Mesendoderm (in vitro differentiated cells): ENCODE measurements around the gene PROM1.

ENCODE experiments used
- DNase-seq: peaks from one replicate; pipeline ENCODE4 v3.0.0; 2013
- H2AK5ac ChIP-seq: 2 replicates; pipeline ENCODE4 v1.6.1; 2013; ENCODE audit warnings: low read length, inconsistent platforms
- H2BK120ac ChIP-seq: 2 replicates; pipeline ENCODE4 v1.6.1; 2013; ENCODE audit warnings: low read depth, mild to moderate bottlenecking, low read length, moderate library complexity, mixed read lengths
- H2BK15ac ChIP-seq: replicated peaks from 2 replicates; pipeline ENCODE4 v1.6.1; 2013; ENCODE audit warnings: low read depth, mild to moderate bottlenecking, moderate library complexity
- H2BK5ac ChIP-seq: 2 replicates; pipeline ENCODE4 v1.6.1; 2013; ENCODE audit warnings: low read length, inconsistent platforms
- H3K18ac ChIP-seq: 2 replicates; pipeline ENCODE4 v1.6.1; 2013; ENCODE audit warnings: mild to moderate bottlenecking, low read length, mixed read lengths
- H3K23ac ChIP-seq: one replicate; pipeline ENCODE4 v1.6.1; 2013; ENCODE audit warnings: low read length
- H3K27ac ChIP-seq: 2 replicates; pipeline ENCODE4 v1.5.1; 2013; ENCODE audit warnings: low read depth, mild to moderate bottlenecking, inconsistent platforms, low read length, moderate library complexity
- H3K27me3 ChIP-seq: 2 replicates; pipeline ENCODE4 v1.6.1; 2013; ENCODE audit warnings: low read length, control low read depth, mild to moderate bottlenecking, inconsistent platforms; ENCODE audit not compliant: insufficient read depth, poor library complexity
- H3K36me3 ChIP-seq: 2 replicates; pipeline ENCODE4 v1.6.1; 2013; ENCODE audit warnings: low read length, inconsistent platforms; ENCODE audit not compliant: control insufficient read depth, insufficient read depth
- H3K4ac ChIP-seq: one replicate; pipeline ENCODE4 v1.6.1; 2013; ENCODE audit warnings: low read depth, mild to moderate bottlenecking, low read length, moderate library complexity
- H3K4me1 ChIP-seq: 2 replicates; pipeline ENCODE4 v1.6.1; 2013; ENCODE audit warnings: low read depth, low read length, inconsistent platforms; ENCODE audit not compliant: control insufficient read depth
- H3K4me2 ChIP-seq: 2 replicates; pipeline ENCODE4 v1.6.1; 2013; ENCODE audit warnings: low read length
- H3K4me3 ChIP-seq: 2 replicates; pipeline ENCODE4 v1.5.1; 2013; ENCODE audit warnings: mild to moderate bottlenecking, low read length
- H3K56ac ChIP-seq: one replicate; pipeline ENCODE4 v1.6.1; 2013; ENCODE audit warnings: low read length
- H3K79me1 ChIP-seq: 2 replicates; pipeline ENCODE4 v1.6.1; 2013; ENCODE audit warnings: low read length, inconsistent platforms
- H3K79me2 ChIP-seq: 2 replicates; pipeline ENCODE4 v1.6.1; 2013; ENCODE audit warnings: mild to moderate bottlenecking, low read length; ENCODE audit not compliant: control insufficient read depth, insufficient read depth
- H3K9ac ChIP-seq: 2 replicates; pipeline ENCODE4 v1.6.1; 2013; ENCODE audit warnings: low read length, inconsistent platforms
- H4K5ac ChIP-seq: one replicate; pipeline ENCODE4 v1.6.1; 2013; ENCODE audit warnings: low read length
- H4K8ac ChIP-seq: one replicate; pipeline ENCODE4 v1.6.1; 2013; ENCODE audit warnings: low read depth, mild to moderate bottlenecking, control low read depth, low read length, moderate library complexity
- WGBS: extraction: QIAGEN DNeasy Blood & Tissue Kit; methylation state at CpG from one replicate; pipeline ENCODE4 v1.1.7; 2013; ENCODE audit warnings: low lambda C conversion rate, missing lambda C conversion rate; ENCODE audit not compliant: insufficient coverage; ENCODE audit errors: extremely low coverage; 5-methylcytosine and 5-hydroxymethylcytosine counted together

PROM1 gene

GRCh38 chr4:16106956-16107355, 23.1 kb upstream of the PROM1 start:
- Histone ChIP-seq H3K9ac (no peak overlapping the region), H3K56ac (no peak overlapping the region), H3K18ac (no peak overlapping the region), H2BK5ac (no peak overlapping the region), H3K27ac (no peak overlapping the region), H3K4ac (no peak overlapping the region), H4K5ac (no peak overlapping the region), H3K4me3 (no peak overlapping the region), H2AK5ac (no peak overlapping the region), H2BK15ac (no peak overlapping the region), H3K36me3 (no peaks in the 10 kb centered on the region), H3K4me1 (no peaks in the 10 kb centered on the region), H3K4me2 (no peak overlapping the region), H3K79me2 (no peaks in the 10 kb centered on the region), H3K27me3 (no peaks in the 10 kb centered on the region), H3K23ac (no peak overlapping the region), H3K79me1 (no peaks in the 10 kb centered on the region), H4K8ac (no peak overlapping the region), H2BK120ac (no peak overlapping the region)
- WGBS: no CpG with 5 or more reads among the region's 6 CpGs
- DNase-seq: no peak

GRCh38 chr4:16104520-16104919, 20.7 kb upstream of the PROM1 start:
- Histone ChIP-seq H2AK5ac (no peak overlapping the region), H3K79me2 (no peaks in the 10 kb centered on the region), H3K79me1 (no peaks in the 10 kb centered on the region), H3K36me3 (no peaks in the 10 kb centered on the region), H4K8ac (no peak overlapping the region), H2BK15ac (no peak overlapping the region), H3K4me1 (no peaks in the 10 kb centered on the region), H3K27ac (no peak overlapping the region), H3K18ac (no peak overlapping the region), H3K4me3 (no peak overlapping the region), H3K56ac (no peak overlapping the region), H3K9ac (no peak overlapping the region), H3K4me2 (no peak overlapping the region), H3K27me3 (no peaks in the 10 kb centered on the region), H2BK120ac (no peak overlapping the region), H4K5ac (no peak overlapping the region), H3K23ac (no peak overlapping the region), H3K4ac (no peak overlapping the region), H2BK5ac (no peak overlapping the region)
- DNase-seq: no peak
- WGBS: no CpG with 5 or more reads among the region's 2 CpGs

GRCh38 chr4:16102356-16102755, 18.5 kb upstream of the PROM1 start:
- no peak for DNase-seq
- Histone ChIP-seq H3K36me3 (no peaks in the 10 kb centered on the region), H3K4me3 (no peak overlapping the region), H3K27ac (no peak overlapping the region), H4K8ac (no peak overlapping the region), H3K18ac (no peak overlapping the region), H2BK120ac (no peak overlapping the region), H3K56ac (no peak overlapping the region), H2BK5ac (no peak overlapping the region), H2AK5ac (no peak overlapping the region), H3K4me2 (no peak overlapping the region), H3K23ac (no peak overlapping the region), H3K79me1 (no peaks in the 10 kb centered on the region), H3K27me3 (no peaks in the 10 kb centered on the region), H2BK15ac (no peak overlapping the region), H3K4me1 (no peaks in the 10 kb centered on the region), H3K4ac (no peak overlapping the region), H4K5ac (no peak overlapping the region), H3K79me2 (no peaks in the 10 kb centered on the region), H3K9ac (no peak overlapping the region)
- no CpG with 5 or more reads among the region's 7 CpGs for WGBS

- Histone ChIP-seq H3K79me1 (no peaks in the 10 kb centered on the region), H3K9ac (no peak overlapping the region), H2AK5ac (no peak overlapping the region), H2BK5ac (no peak overlapping the region), H3K18ac (no peak overlapping the region), H3K36me3 (no peaks in the 10 kb centered on the region), H3K56ac (no peak overlapping the region), H4K8ac (no peak overlapping the region), H3K4me1 (no peaks in the 10 kb centered on the region), H2BK120ac (no peak overlapping the region), H3K79me2 (no peaks in the 10 kb centered on the region), H3K27me3 (no peaks in the 10 kb centered on the region), H2BK15ac (no peak overlapping the region), H3K4ac (no peak overlapping the region), H3K27ac (no peak overlapping the region), H3K4me3 (no peak overlapping the region), H4K5ac (no peak overlapping the region), H3K4me2 (no peak overlapping the region), H3K23ac (no peak overlapping the region)
- no peak for DNase-seq
- no CpG with 5 or more reads among the region's 1 CpG for WGBS
Observed at GRCh38 chr4:16100833-16101232, 17.0 kb upstream of the PROM1 start.

- no peaks in the 10 kb centered on the region for H3K79me1 ChIP-seq
- H2BK5ac ChIP-seq: no peak overlapping the region
- no peaks in the 10 kb centered on the region for H3K79me2 ChIP-seq
- H4K5ac ChIP-seq: no peak overlapping the region
- H2BK120ac ChIP-seq: no peak overlapping the region
- H3K36me3 ChIP-seq: no peaks in the 10 kb centered on the region
- no peak overlapping the region for H3K9ac ChIP-seq
- no peak overlapping the region for H3K23ac ChIP-seq
- peak; percentile 36 for DNase-seq
- no peak overlapping the region for H3K4ac ChIP-seq
- H3K27me3 ChIP-seq: no peaks in the 10 kb centered on the region
- no peak overlapping the region for H3K27ac ChIP-seq
- H2AK5ac ChIP-seq: no peak overlapping the region
- H3K56ac ChIP-seq: no peak overlapping the region
- no peaks in the 10 kb centered on the region for H3K4me1 ChIP-seq
- no CpG with 5 or more reads among the region's 4 CpGs for WGBS
- H3K4me3 ChIP-seq: no peak overlapping the region
- no peak overlapping the region for H4K8ac ChIP-seq
- no peak overlapping the region for H3K18ac ChIP-seq
- no peak overlapping the region for H3K4me2 ChIP-seq
- H2BK15ac ChIP-seq: no peak overlapping the region
Observed at GRCh38 chr4:16092682-16093319, 9.0 kb upstream of the PROM1 start.

GRCh38 chr4:16090096-16090705, 6.4 kb upstream of the PROM1 start:
- Histone ChIP-seq H3K79me1 (no peaks in the 10 kb centered on the region), H2BK15ac (no peak overlapping the region), H3K79me2 (no peaks in the 10 kb centered on the region), H3K27me3 (no peaks in the 10 kb centered on the region), H3K56ac (no peak overlapping the region), H3K36me3 (no peaks in the 10 kb centered on the region), H3K18ac (no peak overlapping the region), H3K4ac (no peak overlapping the region), H4K8ac (no peak overlapping the region), H3K9ac (no peak overlapping the region), H2BK120ac (no peak overlapping the region), H3K23ac (no peak overlapping the region), H3K4me1 (no peaks in the 10 kb centered on the region), H2BK5ac (no peak overlapping the region), H4K5ac (no peak overlapping the region), H2AK5ac (no peak overlapping the region), H3K4me2 (no peak overlapping the region), H3K4me3 (no peak overlapping the region), H3K27ac (no peak overlapping the region)
- no peak for DNase-seq
- no CpG with 5 or more reads among the region's 2 CpGs for WGBS
